GM12891 (cell line): Measurements from ENCODE around the gene ATP2B2.
"Not testable (repeated sequence)": the region's sequence is repeated elsewhere in the genome, so short reads cannot be mapped to it uniquely, and the experiment has no call there.

ENCODE experiments used
- DNase-seq: peaks from one replicate; pipeline ENCODE4 v3.0.0; 2011; ENCODE audit warnings: low spot score; ENCODE audit not compliant: insufficient read length
- FAIRE-seq: peaks from 2 replicates; lab custom pipeline; 2011; peaks lifted over from hg19 to GRCh38; lab: Jason Lieb, UNC
- PAX5 ChIP-seq: IDR thresholded peaks from 2 replicates; pipeline ENCODE4 v1.6.1; 2011; ENCODE audit warnings: low read length, moderate library complexity, mild to moderate bottlenecking; ENCODE audit not compliant: insufficient read depth, severe bottlenecking
- POLR2A ChIP-seq: IDR thresholded peaks from 2 replicates; pipeline ENCODE4 v1.6.1; 2011; ENCODE audit warnings: low read depth, low read length, control low read depth
- POLR2AphosphoS5 ChIP-seq: IDR thresholded peaks from 2 replicates; pipeline ENCODE4 v1.6.1; 2011; ENCODE audit warnings: low read depth, low read length, control low read depth
- POU2F2 ChIP-seq: IDR thresholded peaks from 2 replicates; pipeline ENCODE4 v1.6.1; 2011; ENCODE audit warnings: low read depth, mild to moderate bottlenecking, control low read depth, low read length, moderate library complexity
- SPI1 ChIP-seq: IDR thresholded peaks from 2 replicates; pipeline ENCODE4 v1.6.1; 2011; ENCODE audit warnings: low read depth, low read length, control low read depth
- TAF1 ChIP-seq: IDR thresholded peaks from 2 replicates; pipeline ENCODE4 v1.6.1; 2011; ENCODE audit warnings: low read depth, low read length, control low read depth

The ATP2B2 gene

GRCh38 chr3:10383850-10384248 is 121.5 kb downstream of the ATP2B2 start:
- FAIRE-seq, result no peak

DNA sequence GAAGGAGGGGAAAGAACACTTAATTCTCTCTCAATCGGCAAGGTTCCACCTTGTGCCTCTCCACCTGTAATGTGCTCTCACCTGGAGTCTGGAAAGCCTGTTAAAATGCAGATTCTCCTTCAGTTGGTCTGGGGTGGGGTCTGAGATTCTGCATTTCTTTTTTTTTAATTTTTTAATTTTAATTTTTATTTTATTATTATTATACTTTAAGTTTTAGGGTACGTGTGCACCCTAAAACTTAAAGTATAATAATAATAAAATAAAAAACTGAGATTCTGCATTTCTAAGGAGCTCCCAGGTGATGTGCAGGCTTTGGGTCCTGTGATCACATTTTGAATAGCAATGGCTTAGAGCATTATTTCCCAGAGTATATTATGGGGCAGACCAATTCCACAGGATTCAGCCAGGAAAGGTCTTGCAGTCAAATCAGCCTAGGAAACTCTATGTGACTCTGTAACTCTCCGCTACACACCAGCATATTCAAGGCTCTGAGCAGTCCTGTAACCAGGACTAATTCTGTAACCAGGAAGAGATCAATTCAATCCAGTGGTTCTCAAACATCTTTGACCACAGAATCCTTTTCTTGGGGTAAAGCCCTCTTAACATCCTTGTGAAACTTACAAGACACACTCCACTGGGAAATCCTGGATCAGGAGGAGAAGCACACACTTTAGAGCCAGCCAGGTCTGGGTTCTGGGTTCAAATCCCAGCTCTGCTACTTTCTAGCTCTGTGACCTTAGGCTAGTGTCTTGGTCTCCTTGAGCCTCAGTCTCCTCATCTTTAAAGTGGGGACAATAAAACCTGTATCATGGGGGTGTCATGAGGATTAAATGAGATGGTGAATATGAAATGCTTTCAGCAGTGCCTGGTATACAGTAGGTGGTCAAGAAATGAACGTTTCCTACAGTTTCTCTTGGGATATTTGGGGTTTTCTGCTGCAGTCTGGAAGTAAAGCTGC is 122.2 kb downstream of the ATP2B2 start:
- DNase-seq, result no peak
- FAIRE-seq, result no peak
- TF ChIP-seq PAX5 (no peak), TAF1 (no peak), POLR2AphosphoS5 (no peak), POU2F2 (no peak), POLR2A (no peak), SPI1 (no peak)

More at GRCh38 chr3:10383850-10384248, 121.5 kb downstream of the ATP2B2 start:
- no peak for DNase-seq
- TF ChIP-seq PAX5, result no peak

- not testable (repeated sequence) for FAIRE-seq
These were observed 122.9 kb downstream of the ATP2B2 start for GRCh38 chr3:10382445-10382844.

DNA sequence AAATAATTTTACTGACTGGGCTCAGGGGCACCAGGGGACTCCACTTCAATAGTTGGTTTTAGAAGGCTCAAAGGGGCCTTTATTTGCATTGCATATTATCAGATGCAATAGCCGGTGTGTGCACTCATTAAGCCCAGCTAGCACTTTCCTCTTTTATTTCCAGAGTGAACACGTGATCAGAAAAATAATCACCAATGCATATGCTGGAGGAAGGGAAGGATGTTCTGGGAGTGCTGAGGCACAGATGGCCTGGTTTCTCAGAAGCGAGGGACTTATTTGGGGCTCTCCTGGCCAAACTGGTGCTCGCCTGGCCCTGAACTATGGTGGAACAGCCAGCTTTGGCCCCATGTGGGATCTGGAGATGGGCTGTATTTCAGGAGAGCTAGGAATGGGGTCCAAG is 124.0 kb downstream of the ATP2B2 start:
- DNase-seq (no peak), FAIRE-seq (no peak)
- no peak for TF ChIP-seq TAF1

More at GRCh38 chr3:10382445-10382844, 122.9 kb downstream of the ATP2B2 start:
- not testable (repeated sequence) for DNase-seq

GRCh38 chr3:10380906-10381305 is 124.5 kb downstream of the ATP2B2 start:
- no peak for FAIRE-seq
- no peak for TF ChIP-seq SPI1
- DNase-seq, result no peak

- DNase-seq (no peak), FAIRE-seq (no peak)
- TF ChIP-seq POLR2AphosphoS5 (no peak), POU2F2 (no peak), PAX5 (no peak), POLR2A (no peak)
These were observed 125.4 kb downstream of the ATP2B2 start for GRCh38 chr3:10379961-10380360.

- FAIRE-seq (no peak), DNase-seq (no peak)
- TF ChIP-seq POU2F2 (no peak), PAX5 (no peak), TAF1 (no peak), POLR2AphosphoS5 (no peak), SPI1 (no peak), POLR2A (no peak)
These were observed 126.2 kb downstream of the ATP2B2 start for GRCh38 chr3:10379161-10379560.

- TF ChIP-seq POLR2AphosphoS5 (no peak), PAX5 (no peak), SPI1 (no peak), TAF1 (no peak), POLR2A (no peak), POU2F2 (no peak)
- FAIRE-seq, result no peak
- no peak for DNase-seq
These were observed 126.6 kb downstream of the ATP2B2 start for GRCh38 chr3:10378742-10379141.

DNA sequence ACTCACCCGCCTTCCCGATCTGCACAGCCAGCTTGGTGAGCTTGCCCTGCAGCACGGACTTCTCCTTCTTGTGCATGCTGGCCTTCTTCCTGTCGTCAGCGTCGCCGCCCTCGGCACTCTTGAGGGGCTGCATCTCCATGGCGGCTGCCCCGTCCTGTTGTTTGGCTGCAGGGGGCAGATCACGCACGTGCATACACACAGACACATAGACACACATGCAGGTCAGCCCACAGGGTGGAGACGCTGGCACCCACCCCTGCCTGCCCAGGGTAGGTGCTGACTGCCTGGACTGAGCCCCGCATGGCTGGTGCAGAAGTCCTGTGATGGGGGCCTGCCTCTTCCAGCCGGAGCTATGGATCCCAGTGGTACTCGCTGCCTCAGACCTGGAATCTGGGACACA is 127.1 kb downstream of the ATP2B2 start:
- FAIRE-seq, result no peak
- DNase-seq, result no peak
- TF ChIP-seq POLR2AphosphoS5 (no peak), PAX5 (no peak), TAF1 (no peak), POU2F2 (no peak), POLR2A (no peak)

DNA sequence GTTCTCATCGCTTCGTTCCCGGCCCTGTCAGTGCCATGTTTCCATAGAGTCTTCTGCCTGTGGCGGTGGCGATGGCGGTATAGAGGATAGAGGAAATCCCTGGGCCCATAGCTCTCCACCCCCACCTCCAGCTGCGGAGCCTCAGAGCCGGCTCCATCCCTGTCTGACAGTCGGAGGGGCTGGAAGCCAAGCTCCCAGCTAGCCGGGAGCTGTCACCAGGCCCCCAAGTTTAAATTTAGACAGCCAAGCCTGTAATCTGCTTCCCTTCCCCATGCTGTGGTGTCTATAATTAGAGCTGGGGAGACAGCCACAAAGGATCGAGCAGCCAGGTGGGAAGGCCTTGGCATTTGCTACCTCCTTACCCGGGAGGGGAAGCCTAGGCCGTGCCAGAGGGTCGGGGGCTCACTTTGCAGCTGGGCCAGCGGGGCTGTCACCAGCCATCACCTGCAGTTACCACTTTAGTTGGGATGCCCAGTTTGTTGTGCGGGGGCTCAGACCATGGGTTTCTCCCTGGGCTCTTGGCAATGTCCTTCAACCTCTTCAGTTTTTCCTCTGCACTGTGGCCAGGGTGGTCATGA is 128.1 kb downstream of the ATP2B2 start:
- FAIRE-seq, result no peak
- no peak for DNase-seq
- TF ChIP-seq PAX5 (no peak), SPI1 (no peak), TAF1 (no peak), POLR2AphosphoS5 (no peak), POLR2A (no peak), POU2F2 (no peak)

- DNase-seq (no peak), FAIRE-seq (no peak)
- TF ChIP-seq POU2F2, result no peak
- TF ChIP-seq PAX5, result no peak
- no peak for TF ChIP-seq SPI1
- TF ChIP-seq TAF1, result no peak
- TF ChIP-seq POLR2A, result no peak
These were observed 129.0 kb downstream of the ATP2B2 start for GRCh38 chr3:10376353-10376752.
